HG02610 (cell line): ENCODE data around the gene OSTN.
"Not testable (repeated sequence)": the region's sequence is repeated elsewhere in the genome, so short reads cannot be mapped to it uniquely, and the experiment has no call there.

Source experiments
- ATAC-seq: cut with Tn5 transposase; IDR thresholded peaks from one replicate; pipeline ENCODE4 v1.9.1; 2021; ENCODE audit warnings: mild to moderate bottlenecking, moderate library complexity; ENCODE audit not compliant: unreplicated experiment

The OSTN gene, protein sequence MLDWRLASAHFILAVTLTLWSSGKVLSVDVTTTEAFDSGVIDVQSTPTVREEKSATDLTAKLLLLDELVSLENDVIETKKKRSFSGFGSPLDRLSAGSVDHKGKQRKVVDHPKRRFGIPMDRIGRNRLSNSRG

DNA sequence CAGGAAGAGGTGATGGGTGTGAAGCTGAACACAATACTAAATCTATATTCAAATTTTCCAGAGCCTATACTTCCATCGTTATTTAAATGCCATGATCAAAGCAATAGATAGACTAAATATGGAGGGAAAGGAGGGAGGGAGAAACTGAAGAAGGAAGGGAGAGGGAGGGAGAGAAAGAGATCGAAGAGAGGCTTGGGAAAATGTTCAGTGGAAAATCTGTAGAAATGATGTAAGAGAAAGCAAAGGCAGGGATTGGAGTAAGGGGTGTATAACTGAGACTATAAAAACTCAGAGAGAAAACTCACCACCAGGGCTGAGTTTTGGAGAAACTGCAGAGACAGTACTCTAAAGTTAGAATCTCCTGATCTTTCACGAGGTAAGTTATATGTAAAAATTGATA is at the start of gene OSTN:
Gene OSTN, plus strand, starts transcription at position 310 of the 400 bp plus-strand sequence. CDS start 13,292 bp downstream, outside the sequence.
- no peak for ATAC-seq

DNA sequence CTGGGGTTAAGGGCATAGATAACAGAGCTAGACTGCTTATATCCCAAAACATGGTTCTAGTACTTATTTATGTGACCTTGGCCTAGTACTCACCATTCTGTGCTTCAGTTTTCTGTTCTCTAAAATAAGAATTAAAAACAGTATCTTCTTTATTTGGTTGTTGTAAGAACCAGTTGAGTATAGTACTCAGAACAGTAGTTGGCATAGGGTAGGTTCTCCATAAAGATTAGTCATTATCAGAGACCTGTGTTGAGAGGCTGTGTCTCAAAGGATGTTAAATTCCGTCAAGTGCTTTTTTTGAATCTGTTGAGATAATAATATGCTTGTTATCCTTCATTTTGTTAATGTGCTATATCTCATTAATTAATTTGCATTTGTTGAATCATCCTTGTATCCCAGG is 47.4 kb upstream of the OSTN start:
- ATAC-seq: no peak

DNA sequence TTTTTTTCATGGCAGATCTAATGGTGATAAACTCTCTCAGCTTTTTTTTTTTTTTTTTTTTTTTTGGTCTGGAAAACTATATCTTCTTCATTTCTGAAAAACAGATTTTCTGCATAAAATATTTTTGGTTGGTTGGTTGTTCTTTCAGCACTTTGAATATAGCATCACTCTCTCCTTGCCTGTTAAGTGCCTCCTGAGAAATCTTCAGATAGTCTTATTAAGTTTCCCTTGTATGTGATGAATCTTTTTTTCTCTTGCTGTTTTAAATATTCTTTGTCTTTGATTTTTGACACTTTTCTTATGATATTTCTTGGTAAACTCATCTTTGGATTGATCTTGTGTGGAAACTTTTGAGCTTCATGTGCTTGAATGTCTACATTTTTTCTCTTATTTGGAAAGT is 44.2 kb upstream of the OSTN start:
- ATAC-seq: no peak

DNA sequence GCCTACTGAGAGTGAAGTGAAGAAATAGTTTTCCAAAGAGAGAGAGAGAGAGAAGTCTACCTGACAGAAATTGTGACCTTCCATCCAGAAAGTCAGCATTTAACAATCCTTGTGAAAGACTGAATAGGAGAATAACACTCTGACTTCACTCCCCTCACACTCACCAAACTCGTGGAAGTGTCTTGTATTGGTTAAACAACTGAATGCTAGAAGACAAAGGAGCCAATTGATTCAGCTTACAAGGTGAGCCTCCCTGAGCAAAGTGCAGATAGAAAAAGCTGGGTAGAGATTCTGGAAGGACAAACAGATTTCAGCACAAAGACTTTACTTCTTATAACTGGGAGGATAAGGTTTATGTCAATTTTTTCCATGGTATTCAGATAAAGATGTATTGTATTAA is 40.8 kb upstream of the OSTN start:
- ATAC-seq: no peak

DNA sequence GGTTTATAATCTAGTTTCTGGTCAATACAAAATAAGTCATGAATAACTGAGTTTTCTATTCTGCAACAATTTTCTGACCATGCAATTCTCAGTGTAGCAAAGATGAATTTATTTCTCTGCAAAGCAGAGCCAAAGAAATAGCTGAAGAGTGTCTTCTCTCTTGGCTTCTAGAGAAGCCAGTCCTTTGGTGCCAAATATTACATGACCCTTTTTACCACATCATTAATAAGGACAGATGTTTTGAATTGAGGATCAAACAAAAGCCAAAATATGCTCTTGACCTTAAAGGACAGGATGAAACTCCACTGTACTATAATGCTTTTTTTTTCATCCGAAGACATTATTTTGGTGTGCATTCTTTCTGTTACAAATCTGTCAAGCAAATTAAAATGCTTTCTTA is 40.2 kb upstream of the OSTN start:
- no peak for ATAC-seq

DNA sequence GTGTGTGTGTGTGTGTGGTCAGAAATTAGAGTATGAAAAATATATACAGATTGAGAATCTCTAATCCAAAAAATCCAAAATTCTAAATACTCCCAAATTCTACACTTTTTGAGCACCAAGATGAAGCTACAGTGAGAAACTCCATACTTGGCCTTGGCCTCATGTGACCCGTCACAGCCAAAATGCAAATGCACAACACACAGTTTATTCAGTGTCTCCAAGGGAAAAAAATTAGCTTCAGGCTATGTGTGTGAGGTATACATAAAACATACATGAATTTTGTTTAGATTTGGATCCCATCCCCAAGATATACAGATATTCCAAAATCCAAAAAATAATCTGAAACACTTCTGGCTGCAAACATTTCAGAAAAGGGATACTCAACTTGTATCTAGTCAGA is 33.2 kb upstream of the OSTN start:
- ATAC-seq: no peak

DNA sequence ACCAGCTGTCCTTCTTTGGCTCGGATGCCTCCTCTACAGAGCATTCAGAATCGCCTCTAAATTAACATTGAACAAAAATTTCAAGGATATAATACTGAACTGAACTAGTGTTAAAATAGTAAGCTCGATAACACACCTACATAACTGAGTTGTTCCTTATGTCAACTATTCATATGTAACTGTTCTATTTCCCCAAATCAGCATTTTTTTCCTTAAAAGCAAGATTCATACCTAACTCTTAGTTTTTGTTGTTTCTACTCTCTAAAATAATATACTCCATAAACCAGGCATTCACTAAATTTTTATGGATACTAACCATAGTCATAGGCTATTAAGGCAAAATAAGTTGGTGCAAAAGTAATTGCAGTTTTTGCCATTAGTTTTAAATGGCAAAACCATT is 32.7 kb upstream of the OSTN start:
- no peak for ATAC-seq

DNA sequence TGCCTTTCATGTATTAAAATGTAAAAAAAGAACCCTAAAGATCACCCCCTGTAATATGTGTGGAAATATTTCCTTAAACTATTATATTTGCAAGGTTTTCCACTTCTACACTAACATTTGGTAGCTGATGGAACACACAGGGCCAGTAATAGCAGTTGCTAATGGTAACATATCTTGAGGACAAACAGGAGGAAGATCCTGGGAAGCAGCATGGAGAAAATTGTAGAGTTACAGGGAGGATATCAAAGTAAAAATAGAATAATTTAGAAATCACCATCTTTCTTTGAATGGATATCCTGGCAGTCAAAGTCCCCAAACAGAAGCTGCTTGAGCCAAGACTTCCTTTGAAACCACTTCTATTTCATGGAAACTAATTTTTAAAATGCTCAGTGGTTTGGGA is 29.5 kb upstream of the OSTN start:
- no peak for ATAC-seq

DNA sequence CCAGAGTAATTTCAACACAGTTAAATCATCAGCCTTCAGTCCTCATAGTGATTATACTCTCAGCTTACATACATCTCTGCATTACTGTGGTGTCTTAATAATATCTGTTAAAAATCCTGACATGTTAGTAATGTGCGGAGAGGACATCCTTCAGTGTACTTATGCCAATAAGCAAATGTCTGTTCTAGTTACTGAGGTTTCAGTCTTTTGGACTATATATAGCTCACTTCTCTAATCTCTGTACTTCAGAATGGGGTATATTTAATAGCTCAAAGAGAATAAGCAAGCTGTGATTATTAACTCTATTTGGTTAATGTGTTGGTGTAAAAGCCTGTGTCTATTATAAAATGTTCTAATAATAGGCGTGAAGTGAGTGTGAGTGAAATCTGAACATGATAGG is 28.9 kb upstream of the OSTN start:
- ATAC-seq: no peak

DNA sequence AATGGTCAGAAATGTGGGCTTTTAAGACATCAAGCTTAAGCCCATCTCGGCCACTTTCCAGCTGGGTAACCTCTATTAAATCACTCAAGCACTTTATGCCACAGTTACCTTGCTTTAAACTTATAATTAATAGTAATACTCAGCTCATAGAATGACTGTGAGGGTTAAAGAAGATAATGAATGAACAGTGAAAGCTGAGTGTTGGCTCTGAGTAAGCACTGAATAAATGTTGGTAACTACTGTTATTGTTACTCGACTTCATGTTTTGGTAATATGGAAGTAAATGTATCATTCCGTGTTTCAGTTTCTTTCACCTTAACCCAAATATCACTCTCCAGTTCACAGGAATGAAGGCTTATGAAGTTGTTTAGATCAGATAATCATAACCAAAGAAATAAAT is 23.9 kb upstream of the OSTN start:
- ATAC-seq: no peak

DNA sequence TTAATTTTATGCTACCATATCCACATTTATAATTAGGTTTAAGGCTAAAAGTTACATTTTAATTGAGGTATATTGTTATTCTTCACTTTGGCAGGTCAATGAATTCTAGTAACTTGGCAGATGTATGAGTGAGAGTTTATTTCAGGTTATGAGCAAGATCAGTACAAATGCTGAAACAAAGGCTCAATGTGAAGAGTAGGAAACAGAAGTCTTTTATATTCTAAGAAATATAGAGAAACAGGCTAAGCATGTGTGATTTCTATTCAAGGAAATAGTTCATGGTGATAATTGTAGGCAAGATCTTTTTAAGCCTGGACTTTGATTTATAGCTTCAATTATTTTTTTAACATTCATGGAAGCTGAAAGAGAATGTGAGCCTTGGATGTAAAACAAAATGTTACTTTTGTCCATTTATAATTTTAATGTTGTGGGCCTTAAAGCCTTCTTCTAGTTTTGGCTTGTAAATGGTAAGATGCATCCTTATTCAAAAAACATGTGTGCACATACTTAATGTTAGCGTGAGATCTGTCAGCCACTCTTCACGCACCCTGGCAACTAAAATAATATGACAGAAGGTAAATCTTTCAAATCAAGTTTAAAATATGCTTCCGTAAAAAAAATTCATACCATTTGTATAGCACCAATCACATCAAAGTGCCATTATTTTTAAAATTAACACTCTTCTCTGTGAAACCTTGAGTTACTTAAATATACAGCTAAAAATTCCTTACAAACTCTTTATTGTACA is 22.8 kb upstream of the OSTN start:
- ATAC-seq: no peak

DNA sequence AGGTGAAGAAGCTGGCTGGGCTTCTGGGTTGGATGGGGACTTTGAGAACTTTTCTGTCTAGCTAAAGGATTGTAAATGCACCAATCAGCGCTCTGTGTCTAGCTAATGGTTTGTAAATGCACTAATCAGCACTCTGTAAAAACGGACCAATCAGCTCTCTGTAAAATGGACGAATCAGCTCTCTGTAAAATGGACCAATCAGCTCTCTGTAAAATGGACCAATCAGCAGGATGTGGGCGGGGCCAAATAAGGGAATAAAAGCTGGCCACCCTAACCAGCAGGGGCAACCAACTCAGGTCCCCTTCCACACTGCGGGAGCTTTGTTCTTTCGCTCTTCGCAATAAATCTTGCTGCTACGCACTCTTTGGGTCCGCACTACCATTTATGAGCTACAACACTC is 13.7 kb upstream of the OSTN start:
- not testable (repeated sequence) for ATAC-seq

DNA sequence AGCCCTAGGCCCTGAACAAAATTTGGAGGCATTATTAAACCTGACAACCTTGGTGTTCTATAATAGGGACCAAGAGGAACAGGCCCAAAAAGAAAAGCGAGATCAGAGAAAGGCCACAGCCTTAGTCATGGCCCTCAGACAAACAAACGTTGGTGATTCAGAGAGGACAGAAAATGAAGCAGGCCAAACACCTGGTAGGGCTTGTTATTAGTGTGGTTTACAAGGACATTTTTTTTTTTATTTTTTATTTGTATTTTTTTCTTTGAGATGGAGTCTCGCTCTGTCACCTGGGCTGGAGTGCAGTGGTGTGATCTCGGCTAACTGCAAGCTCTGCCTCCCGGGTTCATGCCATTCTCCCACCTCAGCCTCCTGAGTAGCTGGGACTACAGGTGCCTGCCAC is 10.8 kb upstream of the OSTN start:
- ATAC-seq: not testable (repeated sequence)

DNA sequence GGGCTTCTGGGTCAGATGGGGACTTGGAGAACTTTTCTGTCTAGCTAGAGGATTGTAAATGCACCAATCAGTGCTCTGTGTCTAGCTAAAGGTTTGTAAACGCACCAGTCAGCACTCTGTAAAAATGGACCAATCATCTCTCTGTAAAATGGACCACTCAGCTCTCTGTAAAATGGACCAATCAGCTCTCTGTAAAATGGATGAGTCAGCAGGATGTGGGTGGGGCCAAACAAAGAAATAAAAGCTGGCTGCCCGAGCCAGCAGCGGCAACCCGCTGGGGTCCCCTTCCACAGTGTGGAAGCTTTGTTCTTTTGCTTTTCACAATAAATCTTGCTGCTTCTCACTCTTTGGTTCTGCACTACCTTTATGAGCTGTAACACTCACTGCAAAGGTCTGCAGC is 6.8 kb upstream of the OSTN start:
- not testable (repeated sequence) for ATAC-seq

DNA sequence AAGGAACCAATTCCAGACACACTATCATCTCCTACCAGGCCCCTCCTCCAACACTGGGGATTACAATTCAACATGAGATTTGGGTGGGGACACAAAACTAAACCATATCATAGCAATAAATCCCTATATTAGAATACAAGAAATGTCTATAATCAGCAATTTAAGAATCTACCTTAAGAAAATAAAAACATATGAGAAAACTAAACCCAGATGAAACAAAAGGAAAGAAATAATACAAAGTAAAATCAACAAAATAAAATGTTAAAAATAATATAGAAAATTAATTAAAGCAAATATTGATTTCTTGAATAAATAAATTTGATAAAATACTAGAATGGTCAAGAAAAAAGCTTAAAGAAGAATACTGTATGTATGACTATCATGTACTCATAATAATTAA is 6.1 kb upstream of the OSTN start:
- ATAC-seq: no peak

DNA sequence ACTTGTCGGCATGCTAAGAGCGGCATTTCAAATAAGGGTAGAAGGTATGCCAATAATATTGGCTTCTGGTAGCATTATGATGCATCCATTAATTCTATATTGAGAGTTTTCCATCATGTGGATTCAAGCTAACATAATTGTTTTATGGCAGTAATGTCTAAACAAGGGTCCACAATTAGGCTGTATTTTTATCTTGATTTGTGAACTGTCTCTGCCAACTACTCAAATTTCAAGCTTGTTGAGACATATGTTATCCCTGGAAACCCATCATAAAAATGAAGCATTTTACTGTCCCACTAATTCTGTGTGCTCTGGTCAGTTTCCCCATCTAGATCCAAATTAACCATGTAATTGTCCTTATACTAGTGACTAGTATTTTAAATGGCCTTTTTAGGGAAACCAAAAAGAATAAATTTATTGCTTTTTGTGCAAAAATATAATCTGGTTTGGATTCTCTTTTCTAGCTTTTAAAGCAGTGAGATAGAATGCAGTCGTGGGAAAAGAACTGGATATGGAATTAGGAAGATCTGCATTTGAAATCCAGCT is 1.2 kb upstream of the OSTN start:
- ATAC-seq: no peak

DNA sequence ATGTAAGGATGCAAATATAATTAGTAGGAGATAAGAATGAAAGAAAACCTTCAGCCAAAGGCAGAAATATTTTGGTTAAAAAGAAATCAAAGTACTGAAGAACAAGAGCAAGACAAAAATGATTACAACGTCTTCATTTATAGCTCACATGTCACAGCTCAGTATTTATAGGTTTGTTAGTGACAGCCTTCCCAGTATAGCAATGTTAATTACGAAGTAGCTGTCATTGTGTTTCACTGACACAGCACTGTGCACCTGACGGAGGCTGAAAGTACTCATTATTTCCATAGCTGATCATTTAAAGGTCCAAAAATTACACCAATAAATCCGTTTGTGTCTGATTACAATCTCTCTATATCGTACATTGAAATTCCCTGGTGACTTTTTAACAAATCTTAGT is 561 bp upstream of the OSTN start:
- no peak for ATAC-seq

DNA sequence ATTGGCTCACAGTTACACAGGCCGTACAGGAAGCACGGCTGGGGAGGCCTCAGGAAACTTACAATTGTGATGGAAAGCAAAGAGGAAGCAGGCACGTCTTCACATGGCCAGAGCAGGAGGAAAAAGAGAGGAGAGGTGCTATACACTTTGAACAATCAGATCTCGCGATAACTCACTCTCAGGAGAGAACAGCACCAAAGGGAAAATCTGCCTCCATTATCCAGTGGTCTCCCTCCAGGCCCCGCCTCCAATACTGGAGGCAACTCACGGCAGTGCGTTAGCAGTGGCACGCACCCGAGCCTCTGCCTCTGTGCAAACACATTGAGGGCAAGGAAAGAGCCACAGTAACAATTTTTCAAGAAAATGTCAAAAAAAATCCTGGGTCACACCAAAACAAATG is 11.0 kb downstream of the OSTN start:
- no peak for ATAC-seq

DNA sequence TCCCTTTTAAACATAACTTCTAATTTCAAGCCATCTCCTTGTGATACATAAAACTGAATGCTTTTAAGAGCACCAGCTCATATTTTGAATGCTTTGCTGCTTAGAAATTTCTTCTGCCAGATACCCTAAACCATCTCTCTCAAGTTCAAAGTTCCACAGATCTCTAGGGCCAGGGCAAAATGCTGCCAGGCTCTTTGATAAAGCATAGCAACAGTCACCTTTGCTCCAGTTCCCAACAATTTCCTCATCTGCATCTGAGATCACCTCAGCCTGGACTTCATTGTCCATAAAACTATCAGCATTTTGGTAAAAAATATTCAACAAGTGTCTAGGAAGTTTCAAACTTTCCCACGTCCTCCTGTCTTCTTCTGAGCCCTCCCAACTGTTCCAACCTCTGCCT is 17.5 kb downstream of the OSTN start:
- no peak for ATAC-seq

DNA sequence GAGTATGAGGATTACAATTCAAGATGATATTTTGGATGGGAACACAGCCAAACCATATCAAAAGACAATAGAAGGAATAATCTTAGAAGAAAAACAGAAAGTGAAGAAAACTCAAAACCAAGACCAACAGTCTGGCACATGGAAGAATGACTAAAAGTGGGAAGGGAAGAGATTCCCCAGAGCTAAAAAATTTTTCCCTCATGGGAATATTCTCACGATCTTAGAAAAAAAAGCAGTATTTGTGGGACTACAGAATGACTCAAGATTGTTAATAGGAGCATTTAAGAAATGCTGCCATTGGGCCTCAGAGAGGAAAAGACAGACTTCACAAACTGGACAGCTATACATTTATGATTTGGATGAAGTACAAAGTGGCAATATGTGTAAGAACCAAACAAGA is 18.3 kb downstream of the OSTN start:
- ATAC-seq: no peak

DNA sequence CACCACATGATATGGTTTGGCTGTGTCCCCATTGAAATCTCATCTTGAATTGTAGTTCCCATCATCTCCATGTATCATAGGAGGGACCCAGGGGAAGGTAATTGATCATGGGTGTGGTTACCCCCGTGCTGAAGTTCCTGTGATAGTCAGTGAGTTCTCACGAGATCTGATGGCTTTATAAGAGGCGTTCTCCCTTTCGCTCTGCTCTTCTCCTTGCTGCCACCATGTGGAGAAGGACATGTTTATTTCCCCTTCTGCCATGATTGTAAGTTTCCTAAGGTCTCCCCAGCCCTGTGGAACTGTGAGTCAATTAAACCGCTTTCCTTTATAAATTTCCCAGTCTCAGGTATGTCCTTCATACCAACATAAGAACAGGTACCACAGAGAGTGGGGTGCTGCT is 21.9 kb downstream of the OSTN start:
- no peak for ATAC-seq

DNA sequence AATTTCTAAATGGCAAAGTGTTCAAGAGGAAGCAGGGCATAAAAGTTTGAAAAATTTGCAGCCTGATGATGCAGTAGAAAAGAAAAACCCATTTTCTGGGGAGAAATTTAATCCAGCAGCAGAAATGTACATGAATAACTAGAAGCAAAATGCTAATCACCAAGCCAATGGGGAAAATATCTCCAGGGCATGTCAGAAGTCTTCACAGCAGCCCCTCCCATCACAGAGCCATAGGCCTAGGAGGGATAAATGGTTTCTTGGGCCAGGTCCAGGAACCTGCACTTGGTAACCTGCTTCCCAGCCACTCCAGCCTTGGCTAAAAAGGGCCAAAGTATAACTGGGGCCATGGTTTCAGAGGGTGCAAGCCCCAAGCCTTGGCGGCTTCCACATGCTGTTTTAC is 22.6 kb downstream of the OSTN start:
- no peak for ATAC-seq

DNA sequence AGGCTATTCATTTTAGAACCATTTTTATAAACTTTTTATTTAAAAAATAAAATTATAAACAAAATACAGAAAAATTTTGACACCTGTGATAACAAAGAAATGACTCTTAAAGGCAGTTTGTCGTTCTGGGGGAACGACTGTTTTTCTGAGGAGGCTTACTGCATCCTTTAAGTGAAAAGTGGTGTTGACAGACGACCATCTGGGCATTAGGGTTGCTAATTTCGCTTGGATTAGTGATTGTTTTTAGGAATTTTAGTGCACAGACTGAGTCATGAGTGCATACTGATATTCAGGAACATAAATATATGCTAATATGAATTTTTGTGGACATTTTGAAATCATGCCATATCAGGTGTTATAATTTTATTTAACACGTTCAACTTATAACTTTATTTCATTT is 28.5 kb downstream of the OSTN start:
- ATAC-seq: no peak
